Measurements from ENCODE around the gene EPS8L2. TPM values are rescaled to one million over a fixed set of nuclear protein-coding genes. Genes with fewer than 3 reads are reported as not detected.

Gene EPS8L2
- 14.1 TPM for total RNA-seq

DNA sequence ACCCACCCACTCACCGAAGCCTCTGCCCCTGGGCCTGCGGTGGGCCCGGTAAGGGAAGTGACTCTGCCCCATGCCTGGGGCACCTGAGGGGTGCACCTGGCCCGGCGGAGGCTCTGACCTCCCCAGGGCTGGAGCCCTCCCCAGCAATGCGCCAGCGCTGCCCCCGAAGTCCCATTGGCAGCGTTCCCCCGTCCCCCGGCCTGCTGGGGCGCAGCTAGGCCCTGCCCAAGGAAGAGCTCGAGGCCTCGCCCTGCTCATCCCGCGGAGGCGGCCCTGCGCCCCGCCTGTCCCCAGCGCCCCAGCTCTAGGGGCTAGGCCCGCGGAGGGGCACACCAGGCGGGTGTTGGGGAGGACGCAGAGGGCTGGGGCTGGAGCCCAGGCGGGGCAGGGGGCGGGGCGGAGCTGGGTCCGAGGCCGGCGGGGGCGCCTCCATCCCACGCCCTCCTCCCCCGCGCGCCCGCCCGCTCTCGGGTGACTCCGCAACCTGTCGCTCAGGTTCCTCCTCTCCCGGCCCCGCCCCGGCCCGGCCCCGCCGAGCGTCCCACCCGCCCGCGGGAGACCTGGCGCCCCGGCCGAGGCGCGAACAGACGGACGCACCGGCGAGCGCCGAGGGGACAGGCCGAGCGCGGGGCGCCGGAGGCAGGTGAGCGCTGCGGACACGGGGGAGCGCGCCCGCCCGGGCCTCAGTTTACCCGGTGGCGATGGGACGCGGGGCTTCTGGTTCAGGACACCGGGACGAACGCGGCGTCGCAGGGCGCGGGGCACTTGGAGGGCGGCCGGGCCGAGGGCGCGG, at the start of gene EPS8L2:
Gene EPS8L2 (plus strand): TSS at position 586 of the 793 bp plus-strand sequence. CDS start 3,177 bp downstream, outside the sequence.

DNA sequence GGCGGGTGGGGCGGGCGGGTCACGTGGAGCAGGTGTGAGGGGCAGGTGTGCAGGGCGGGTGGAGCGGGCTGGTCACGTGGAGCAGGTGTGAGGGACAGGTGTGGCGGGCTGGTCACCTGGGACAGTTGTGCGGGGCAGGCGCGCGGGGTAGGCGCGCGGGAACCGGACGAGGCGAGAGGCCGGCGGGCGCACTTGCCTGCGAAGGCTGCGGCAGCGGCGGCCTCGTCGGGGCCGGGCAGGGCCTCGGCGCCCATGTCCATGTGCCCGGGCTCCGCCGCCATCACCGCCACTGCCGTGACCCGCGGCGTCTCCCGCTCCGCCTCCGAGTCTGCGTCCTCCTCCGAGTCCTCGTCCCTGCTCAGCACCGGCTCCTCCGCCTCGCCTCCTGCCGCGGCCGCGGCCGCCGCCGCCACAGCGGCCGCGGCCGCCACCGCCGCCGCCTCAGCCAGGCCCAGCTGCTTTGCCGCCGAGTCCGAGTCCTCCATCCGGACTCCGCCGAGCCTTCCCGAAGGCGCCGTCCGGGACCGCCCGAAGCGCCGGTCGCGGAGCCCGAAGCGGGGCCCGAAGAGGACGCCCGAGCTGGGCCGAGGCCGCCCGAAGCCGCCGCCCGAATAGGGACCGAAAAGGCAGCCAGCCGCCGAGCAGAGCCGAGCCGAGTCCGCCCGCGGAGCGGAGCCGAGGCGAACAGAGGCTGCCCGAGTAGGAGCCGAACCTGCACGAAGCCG, 11.3 kb upstream of the EPS8L2 start, which contains the start of gene DEAF1:
Gene DEAF1 (minus strand): TSS at position 660 of the 725 bp plus-strand sequence. CDS start 175 bp downstream, at position 485.

DNA sequence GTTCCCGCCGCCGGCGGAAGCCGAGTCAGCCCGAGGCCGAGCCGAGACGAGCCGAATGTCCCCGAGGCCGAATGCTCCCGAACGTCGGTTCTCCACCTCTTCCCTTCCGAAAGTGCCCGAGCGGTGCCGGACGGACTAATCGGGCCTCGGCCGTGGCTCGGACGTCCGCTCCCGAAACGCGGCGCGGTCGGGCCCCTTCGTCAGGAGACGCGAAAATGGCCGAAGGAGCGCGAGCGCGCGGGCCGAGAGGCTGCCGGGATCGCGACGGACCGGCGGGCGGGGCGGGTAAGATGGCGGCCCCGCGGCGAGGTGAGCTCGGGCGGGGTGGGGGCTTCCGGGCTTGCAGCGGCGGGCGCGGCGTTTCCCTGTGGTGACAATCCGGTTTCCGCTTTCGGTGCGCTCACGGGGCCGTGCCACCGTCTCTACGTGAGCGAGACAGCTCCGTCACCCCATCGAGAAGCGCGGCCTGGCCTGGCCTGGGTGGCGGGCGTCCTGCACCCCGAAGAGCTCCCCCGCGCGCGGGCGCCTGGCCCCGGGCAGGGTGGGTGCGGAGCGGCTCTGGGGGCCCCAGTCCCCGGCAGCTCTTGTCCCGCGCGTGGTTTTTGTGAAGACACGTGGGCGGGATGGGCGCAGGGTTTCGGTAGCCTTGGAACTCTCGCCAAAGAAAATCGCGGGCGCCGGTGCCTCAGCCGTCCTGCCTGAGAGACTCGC, 10.3 kb upstream of the EPS8L2 start, which contains the start of gene TMEM80:
Gene TMEM80 (plus strand): TSS at position 279 of the 711 bp plus-strand sequence. CDS start 12 bp downstream, at position 291.

DNA sequence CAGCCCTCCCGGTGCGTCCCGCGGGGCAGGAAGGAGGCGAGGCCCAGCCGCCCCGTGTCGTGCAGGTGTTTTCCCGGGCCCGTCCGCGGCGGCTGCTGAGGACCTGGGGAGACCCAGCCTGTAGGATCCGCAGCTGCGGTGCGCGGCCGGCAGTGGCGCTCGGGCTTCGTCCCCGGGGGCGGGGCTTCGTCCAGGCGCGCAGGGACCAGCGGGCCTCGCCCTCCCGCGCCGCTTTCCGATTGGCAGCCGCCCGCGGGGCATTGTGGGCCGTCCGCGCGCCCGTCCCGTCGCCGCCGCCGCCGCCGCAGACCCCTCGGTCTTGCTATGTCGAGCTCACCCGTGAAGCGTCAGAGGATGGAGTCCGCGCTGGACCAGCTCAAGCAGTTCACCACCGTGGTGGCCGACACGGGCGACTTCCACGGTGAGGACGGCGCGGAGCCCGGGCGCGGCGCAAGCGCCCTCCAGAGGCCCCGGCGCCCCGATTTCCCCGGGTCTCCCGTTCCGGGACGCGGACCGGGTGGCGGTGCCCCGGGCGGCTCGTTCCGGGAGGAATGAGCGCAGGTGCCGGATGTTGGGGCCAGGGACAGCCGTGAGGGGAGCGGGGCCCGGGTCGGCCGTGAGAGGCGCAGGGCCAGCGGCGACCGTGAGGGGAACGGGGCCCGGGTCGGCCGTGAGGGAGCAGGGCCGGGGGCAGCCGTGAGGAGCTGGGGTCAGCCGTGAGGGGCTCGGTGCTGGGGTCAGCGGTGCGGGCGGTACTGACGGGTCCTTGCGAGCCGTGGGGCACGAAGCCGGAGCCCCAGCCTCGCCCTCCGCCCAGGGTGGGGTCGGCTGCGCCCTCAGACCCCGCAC, 41.4 kb downstream of the EPS8L2 start, which contains the start of gene TALDO1:
Gene TALDO1 (plus strand): TSS at position 307 of the 849 bp plus-strand sequence. CDS start 18 bp downstream, at position 325.

Other genes starting within 250 kb of the EPS8L2 start
- 116 TPM for gene RNH1, start 199.0 kb upstream of the EPS8L2 start, total RNA-seq
- gene HRAS, start 170.7 kb upstream of the EPS8L2 start, total RNA-seq, result 26.4 TPM
- gene LRRC56, start 168.7 kb upstream of the EPS8L2 start, total RNA-seq, result 1.2 TPM
- 0.33 TPM for gene LMNTD2, start 145.5 kb upstream of the EPS8L2 start, total RNA-seq
- 10.8 TPM for gene RASSF7, start 145.3 kb upstream of the EPS8L2 start, total RNA-seq
- 34.7 TPM for gene PHRF1, start 129.8 kb upstream of the EPS8L2 start, total RNA-seq
- 12.1 TPM for gene IRF7, start 90.3 kb upstream of the EPS8L2 start, total RNA-seq
- gene CDHR5, start 81.3 kb upstream of the EPS8L2 start, total RNA-seq, result 0.88 TPM
- gene SCT, start 79.0 kb upstream of the EPS8L2 start, total RNA-seq, result not detected
- gene DRD4, start 69.0 kb upstream of the EPS8L2 start, total RNA-seq, result 1.2 TPM
- gene DEAF1, start 11.0 kb upstream of the EPS8L2 start, total RNA-seq, result 31.4 TPM
- gene TMEM80, start 10.4 kb upstream of the EPS8L2 start, total RNA-seq, result 18.5 TPM
- 91.0 TPM for gene TALDO1, start 41.2 kb downstream of the EPS8L2 start, total RNA-seq
- 42.8 TPM for gene GATD1, start 71.3 kb downstream of the EPS8L2 start, total RNA-seq
- gene CEND1, start 83.9 kb downstream of the EPS8L2 start, total RNA-seq, result 6.4 TPM
- 27.7 TPM for gene SLC25A22, start 92.0 kb downstream of the EPS8L2 start, total RNA-seq
- 17.8 TPM for gene PIDD1, start 99.0 kb downstream of the EPS8L2 start, total RNA-seq
- gene RPLP2, start 103.7 kb downstream of the EPS8L2 start, total RNA-seq, result 169 TPM
- gene PNPLA2, start 112.7 kb downstream of the EPS8L2 start, total RNA-seq, result 28.0 TPM
- 9.5 TPM for gene CRACR2B, start 121.7 kb downstream of the EPS8L2 start, total RNA-seq
- 149 TPM for gene CD151, start 126.7 kb downstream of the EPS8L2 start, total RNA-seq
- gene POLR2L, start 136.3 kb downstream of the EPS8L2 start, total RNA-seq, result 23.9 TPM
- gene TSPAN4, start 136.6 kb downstream of the EPS8L2 start, total RNA-seq, result 62.2 TPM
- gene CHID1, start 204.6 kb downstream of the EPS8L2 start, total RNA-seq, result 86.6 TPM
- 55.5 TPM for gene AP2A2, start 219.6 kb downstream of the EPS8L2 start, total RNA-seq

All from camera-type eye (tissue), 1 donor.